Sigmoid colon (tissue), 7 donors: ENCODE results near the gene SLC6A6. TPM values are rescaled to one million over a fixed set of nuclear protein-coding genes. Genes with fewer than 3 reads are reported as not detected.

Source experiments
- DNase-seq: peaks from one replicate; pipeline ENCODE4 v3.0.0-alpha.2; 2019
- H3K27ac ChIP-seq, 4 donors: fragments of 200-600 bp; sonication (generic); one replicate each; pipeline ENCODE4 v1.5.1; 2016 to 2019; ENCODE audit warnings: mild to moderate bottlenecking in 1 of 4
- H3K27me3 ChIP-seq, 3 donors: fragments of 200-600 bp; sonication (generic); one replicate each; pipeline ENCODE4 v1.5.1; 2019; ENCODE audit warnings: mild to moderate bottlenecking in 1 of 3
- H3K36me3 ChIP-seq, 4 donors: fragments of 200-600 bp; sonication (generic); one replicate each; pipeline ENCODE4 v1.5.1; 2016 to 2019
- H3K4me1 ChIP-seq, 4 donors: fragments of 200-600 bp; sonication (generic); one replicate each; pipeline ENCODE4 v1.5.1; 2017 to 2019
- H3K4me3 ChIP-seq, 4 donors: fragments of 200-600 bp; sonication (generic); one replicate each; pipeline ENCODE4 v1.5.1; 2017 to 2019; ENCODE audit warnings: mild to moderate bottlenecking in 2 of 4, moderate library complexity in 1 of 4
- H3K9me3 ChIP-seq, 4 donors: fragments of 200-600 bp in 3 of 4; sonication (generic) in 3 of 4; one replicate each; pipeline versions ENCODE4 v1.5.1 to v1.6.1; 2013 to 2019
- CTCF ChIP-seq, 4 experiments: fragments of 450-650 bp in 3 of 4; fragments of 200-600 bp in 1 of 4; IDR thresholded peaks; one replicate each; pipeline ENCODE4 v1.5.1; 2016 to 2019; ENCODE audit warnings: antibody characterized with exemption in 4 of 4, mild to moderate bottlenecking in 3 of 4, moderate library complexity in 2 of 4
- EP300 ChIP-seq, 4 donors: sonication (generic); formaldehyde crosslinking; IDR thresholded peaks; one replicate each; pipeline ENCODE4 v1.6.1; 2017; ENCODE audit warnings: antibody characterized with exemption in 4 of 4
- POLR2A ChIP-seq, 2 donors: fragments of 450-650 bp; IDR thresholded peaks; one replicate each; pipeline ENCODE4 v1.6.1; 2016; ENCODE audit warnings: antibody characterized with exemption in 2 of 2, mild to moderate bottlenecking in 2 of 2, moderate library complexity in 2 of 2
- POLR2AphosphoS5 ChIP-seq, 4 donors: sonication (generic); formaldehyde crosslinking; IDR thresholded peaks; one replicate each; pipeline ENCODE4 v1.6.1; 2017; ENCODE audit warnings: antibody characterized with exemption in 4 of 4
- WGBS, 2 donors: extraction: QIAGEN DNeasy Blood & Tissue Kit; methylation state at CpG; one replicate each; pipeline ENCODE4 v1.1.7; 2013; 5-methylcytosine and 5-hydroxymethylcytosine counted together
- intact Hi-C: fragments of 100-400 bp; cut with DNase I; formaldehyde crosslinking; loops from one replicate; pipeline ENCODE4 v1.15.1; 2023
- polyA plus RNA-seq, 3 donors: library from polyadenylated mRNA; stranded (reverse); fragments of 200-250 nt; gene quantifications; one replicate each; pipeline ENCODE4 v1.2.3, GENCODE V29; 2013
- total RNA-seq, 4 donors: library from RNA; depleted of rRNA; stranded (reverse); fragments of >200 nt; gene quantifications; one replicate each; pipeline ENCODE4 v1.1.0, GENCODE V29; 2016
- donor health status: healthy with polysubstance abuse.
- donor health status: Bipolar disorder and iron deficiency.
- donor health status: healthy.

The SLC6A6 gene
- total and polyA plus RNA-seq, 7 donors: 2.3 to 19.1 (median 8.4) TPM

GRCh38 chr3:14453876-14454638 is 51.7 kb downstream of the SLC6A6 start:
- DNase-seq: no peak
- intact Hi-C loops: loop anchor here (2.0 kb wide), 2 partner anchors 51 to 95 kb away; partner anchors contain the start of gene SLC6A6
- Histone ChIP-seq H3K4me1 (peaks cover 0 to 45% (median 37%) of the 10 kb centered on the region in 4 donors), H3K9me3 (no peaks in the 10 kb centered on the region), H3K27me3 (no peaks in the 10 kb centered on the region), H3K36me3 (no peaks in the 10 kb centered on the region), H3K4me3 (no peak overlapping the region), H3K27ac (peak overlapping the region; percentile 82 to 97 (median 86))
- 63 to 65% methylated on average over 23 of the region's 23 CpGs for WGBS, 2 donors
- TF ChIP-seq CTCF (IDR thresholded peaks at IDR 0.05): no peak
- no peak for TF ChIP-seq EP300 (IDR thresholded peaks at IDR 0.05)
- TF ChIP-seq POLR2AphosphoS5 (IDR thresholded peaks at IDR 0.05): peak in 1 of 4 donors; percentile 6
- TF ChIP-seq POLR2A (IDR thresholded peaks at IDR 0.05): no peak

GRCh38 chr3:14454639-14455310 is 52.4 kb downstream of the SLC6A6 start:
- Histone ChIP-seq H3K9me3 (no peaks in the 10 kb centered on the region), H3K27ac (peak overlapping the region in 3 of 4 donors; percentile 83 to 97 (median 90)), H3K27me3 (no peaks in the 10 kb centered on the region), H3K4me3 (no peak overlapping the region), H3K4me1 (peaks cover 0 to 45% (median 37%) of the 10 kb centered on the region in 4 donors), H3K36me3 (no peaks in the 10 kb centered on the region)
- 80 to 91% methylated on average over 8 of the region's 8 CpGs for WGBS, 2 donors
- DNase-seq: no peak
- no peak for TF ChIP-seq EP300 (IDR thresholded peaks at IDR 0.05)
- TF ChIP-seq CTCF (IDR thresholded peaks at IDR 0.05): no peak
- no peak for TF ChIP-seq POLR2A (IDR thresholded peaks at IDR 0.05)
- TF ChIP-seq POLR2AphosphoS5 (IDR thresholded peaks at IDR 0.05): no peak
- intact Hi-C loops: no loop called here

- TF ChIP-seq CTCF (IDR thresholded peaks at IDR 0.05) (no peak), POLR2A (IDR thresholded peaks at IDR 0.05) (no peak), EP300 (IDR thresholded peaks at IDR 0.05) (no peak), POLR2AphosphoS5 (IDR thresholded peaks at IDR 0.05) (no peak)
- Histone ChIP-seq H3K27me3 (no peaks in the 10 kb centered on the region), H3K27ac (peak overlapping the region in 1 of 4 donors; percentile 97), H3K4me1 (peaks cover 0 to 51% (median 41%) of the 10 kb centered on the region in 4 donors), H3K36me3 (no peaks in the 10 kb centered on the region), H3K9me3 (no peaks in the 10 kb centered on the region), H3K4me3 (no peak overlapping the region)
- intact Hi-C loops: no loop called here
- no peak for DNase-seq
- WGBS, 2 donors: 64 to 80% methylated on average over 6 of the region's 6 CpGs
Measured at GRCh38 chr3:14455571-14456317, 53.3 kb downstream of the SLC6A6 start.

GRCh38 chr3:14456794-14457193 is 54.4 kb downstream of the SLC6A6 start:
- no peak for DNase-seq
- Histone ChIP-seq H3K36me3 (no peaks in the 10 kb centered on the region), H3K27ac (no peak overlapping the region), H3K9me3 (no peaks in the 10 kb centered on the region), H3K27me3 (no peaks in the 10 kb centered on the region), H3K4me1 (peaks cover 0 to 58% (median 45%) of the 10 kb centered on the region in 4 donors), H3K4me3 (no peak overlapping the region)
- intact Hi-C loops: no loop called here
- TF ChIP-seq EP300 (IDR thresholded peaks at IDR 0.05) (no peak), POLR2AphosphoS5 (IDR thresholded peaks at IDR 0.05) (no peak), CTCF (IDR thresholded peaks at IDR 0.05) (no peak), POLR2A (IDR thresholded peaks at IDR 0.05) (no peak)
- 95% methylated on average over 8 of the region's 8 CpGs for WGBS, 2 donors
